NOMO-1 treated with dmso at 0.1 percent for 144 hours (cell line): ENCODE data around the gene KLF13.

Experiments
- DNase-seq: peaks from one replicate; lab custom pipeline; 2025; ENCODE audit not compliant: unreplicated experiment; lab: John Stamatoyannopoulos, UW

The KLF13 gene

GRCh38 chr15:31330836-31331235 lies 4.2 kb downstream of the KLF13 start:
- DNase-seq, result no peak

GRCh38 chr15:31331389-31331788 lies 4.8 kb downstream of the KLF13 start:
- DNase-seq, result no peak

- no peak for DNase-seq
These were observed 5.5 kb downstream of the KLF13 start for GRCh38 chr15:31332020-31332680.

- no peak for DNase-seq
These were observed 6.0 kb downstream of the KLF13 start for GRCh38 chr15:31332681-31333071.

- no peak for DNase-seq
These were observed 6.5 kb downstream of the KLF13 start for GRCh38 chr15:31333119-31333518.

GRCh38 chr15:31333820-31334219 lies 7.2 kb downstream of the KLF13 start:
- no peak for DNase-seq

GRCh38 chr15:31335989-31336592 lies 9.5 kb downstream of the KLF13 start:
- DNase-seq, result no peak

- no peak for DNase-seq
These were observed 10.1 kb downstream of the KLF13 start for GRCh38 chr15:31336593-31337295.

- DNase-seq, result no peak
These were observed 10.9 kb downstream of the KLF13 start for GRCh38 chr15:31337352-31338031.

- DNase-seq, result no peak
These were observed 11.8 kb downstream of the KLF13 start for GRCh38 chr15:31338318-31338878.

- DNase-seq, result no peak
These were observed 12.4 kb downstream of the KLF13 start for GRCh38 chr15:31338879-31339557.

- no peak for DNase-seq
These were observed 12.9 kb downstream of the KLF13 start for GRCh38 chr15:31339558-31339895.

- no peak for DNase-seq
These were observed 13.4 kb downstream of the KLF13 start for GRCh38 chr15:31340047-31340446.

- no peak for DNase-seq
These were observed 14.0 kb downstream of the KLF13 start for GRCh38 chr15:31340592-31340991.

GRCh38 chr15:31341071-31341470 lies 14.4 kb downstream of the KLF13 start:
- no peak for DNase-seq

GRCh38 chr15:31341496-31342195 lies 15.0 kb downstream of the KLF13 start:
- DNase-seq, result no peak

- DNase-seq, result no peak
These were observed 15.7 kb downstream of the KLF13 start for GRCh38 chr15:31342381-31342780.

GRCh38 chr15:31342781-31343626 lies 16.4 kb downstream of the KLF13 start:
- DNase-seq, result no peak

- DNase-seq, result no peak
These were observed 17.2 kb downstream of the KLF13 start for GRCh38 chr15:31343831-31344230.

- DNase-seq, result no peak
These were observed 17.6 kb downstream of the KLF13 start for GRCh38 chr15:31344266-31344665.
